HepG2 (cell line): ENCODE results near the gene MAP2K1. TPM values are rescaled to one million over a fixed set of nuclear protein-coding genes. Genes with fewer than 3 reads are reported as not detected.

ENCODE experiments used
- ATF7-NPFF ChIP-seq: sonication (generic); formaldehyde crosslinking; IDR thresholded peaks from 2 replicates; pipeline ENCODE4 v1.8.1; 2023; ENCODE audit warnings: mild to moderate bottlenecking, low read depth, missing genetic modification reagents, moderate library complexity
- CBFB ChIP-seq: sonication (generic); formaldehyde crosslinking; IDR thresholded peaks from 2 replicates; pipeline ENCODE4 v1.4.0; 2020; ENCODE audit warnings: missing genetic modification reagents
- CBX5 ChIP-seq: sonication (generic); formaldehyde crosslinking; IDR thresholded peaks from 2 replicates; pipeline ENCODE4 v1.4.0; 2020; ENCODE audit warnings: missing genetic modification reagents, borderline replicate concordance
- ELF4 ChIP-seq: sonication (generic); formaldehyde crosslinking; IDR thresholded peaks from 2 replicates; pipeline ENCODE4 v1.5.0; 2020; ENCODE audit warnings: missing genetic modification reagents, mild to moderate bottlenecking, moderate library complexity, borderline replicate concordance
- FOSL2 ChIP-seq: sonication (generic); formaldehyde crosslinking; IDR thresholded peaks from 2 replicates; pipeline ENCODE4 v1.4.0; 2020; ENCODE audit warnings: missing genetic modification reagents
- GATAD2A ChIP-seq: IDR thresholded peaks from 2 replicates; pipeline ENCODE4 v1.6.1; 2016
- GTF2F1 ChIP-seq: fragments of 150-350 bp; IDR thresholded peaks from 2 replicates; pipeline ENCODE4 v1.6.1; 2014; ENCODE audit warnings: low read length
- HOXD1 ChIP-seq: sonication (generic); formaldehyde crosslinking; IDR thresholded peaks from 2 replicates; pipeline ENCODE4 v1.5.0; 2020; ENCODE audit warnings: missing genetic modification reagents
- MAFF ChIP-seq: IDR thresholded peaks from 2 replicates; pipeline ENCODE4 v1.6.1; 2011; ENCODE audit warnings: low read depth, low read length, improper control_type of control experiment
- NFATC3 ChIP-seq: sonication (generic); formaldehyde crosslinking; IDR thresholded peaks from 2 replicates; pipeline ENCODE4 v1.5.1; 2020; ENCODE audit warnings: mild to moderate bottlenecking, missing genetic modification reagents
- PITX1 ChIP-seq: sonication (generic); formaldehyde crosslinking; IDR thresholded peaks from 2 replicates; pipeline ENCODE4 v1.5.1; 2020; ENCODE audit warnings: mild to moderate bottlenecking, missing genetic modification reagents
- RBAK ChIP-seq: sonication (generic); formaldehyde crosslinking; IDR thresholded peaks from 2 replicates; pipeline ENCODE4 v1.5.1; 2020; ENCODE audit warnings: mild to moderate bottlenecking, missing genetic modification reagents
- SIN3B ChIP-seq: fragments of 150-350 bp; IDR thresholded peaks from 2 replicates; pipeline ENCODE4 v1.6.1; 2014; ENCODE audit warnings: low read length
- SYNCRIP ChIP-seq: fragments of 200-400 bp; formaldehyde crosslinking; IDR thresholded peaks from 2 replicates; pipeline ENCODE4 v1.6.1; 2018; ENCODE audit warnings: mild to moderate bottlenecking, low read depth, low read length; ENCODE audit not compliant: insufficient read depth
- TAF15 ChIP-seq: fragments of 200-400 bp; formaldehyde crosslinking; IDR thresholded peaks from one replicate; pipeline ENCODE4 v1.6.1; 2018; ENCODE audit warnings: mild to moderate bottlenecking, low read depth, low read length; ENCODE audit not compliant: poor library complexity, severe bottlenecking
- YEATS4 ChIP-seq: sonication (generic); formaldehyde crosslinking; IDR thresholded peaks from 2 replicates; pipeline ENCODE4 v1.4.0; 2020; ENCODE audit warnings: missing genetic modification reagents, borderline replicate concordance
- ZFAT ChIP-seq: sonication (generic); formaldehyde crosslinking; conservative IDR thresholded peaks from 2 replicates; pipeline ENCODE4 v1.8.1; 2023; ENCODE audit warnings: missing genetic modification reagents, inconsistent platforms
- ZFP1 ChIP-seq: IDR thresholded peaks from 2 replicates; pipeline ENCODE4 v1.6.1; 2016
- ZNF136 ChIP-seq: sonication (generic); formaldehyde crosslinking; IDR thresholded peaks from 2 replicates; pipeline ENCODE4 v1.8.1; 2022; ENCODE audit warnings: low read depth, mild to moderate bottlenecking, moderate library complexity, missing genetic modification reagents
- ZNF138 ChIP-seq: sonication (generic); formaldehyde crosslinking; IDR thresholded peaks from 2 replicates; pipeline ENCODE4 v1.5.0; 2020; ENCODE audit warnings: mild to moderate bottlenecking, low read depth, missing genetic modification reagents
- ZNF253 ChIP-seq: sonication (generic); formaldehyde crosslinking; IDR thresholded peaks from 2 replicates; pipeline ENCODE4 v1.8.0; 2022; ENCODE audit warnings: mild to moderate bottlenecking, missing genetic modification reagents, borderline replicate concordance
- ZNF383 ChIP-seq: sonication (generic); formaldehyde crosslinking; IDR thresholded peaks from 2 replicates; pipeline ENCODE4 v1.4.0; 2020; ENCODE audit warnings: missing genetic modification reagents, mild to moderate bottlenecking, borderline replicate concordance
- ZNF703 ChIP-seq: sonication (generic); formaldehyde crosslinking; IDR thresholded peaks from 2 replicates; pipeline ENCODE4 v1.5.1; 2020; ENCODE audit warnings: missing genetic modification reagents, mild to moderate bottlenecking, moderate library complexity, borderline replicate concordance
- ZNF891 ChIP-seq: sonication (generic); formaldehyde crosslinking; IDR thresholded peaks from 2 replicates; pipeline ENCODE4 v1.5.0; 2020; ENCODE audit warnings: mild to moderate bottlenecking, missing genetic modification reagents
- polyA plus RNA-seq, 8 experiments: library from polyadenylated mRNA; depleted of rRNA in 3 of 8; stranded (reverse) in 7 of 8; unstranded in 1 of 8; fragments of >200 nt; fragmentation: Illumina TruSeq in 4 of 8; extraction: Trizol in 4 of 8; gene quantifications; 2 replicates each; pipeline versions ENCODE4 v1.2.1 to v1.2.3, GENCODE V29; 2011 to 2016; ENCODE audit warnings: low read depth in 4 of 8, missing spikeins in 1 of 8, mixed read lengths in 1 of 8; ENCODE audit not compliant: insufficient read depth in 1 of 8
- total RNA-seq, 5 experiments: library from RNA; depleted of rRNA; stranded (reverse); fragments of >200 nt; fragmentation: Illumina TruSeq; extraction: Trizol; gene quantifications; 2 replicates each; pipeline ENCODE4 v1.2.3, GENCODE V29; 2016; ENCODE audit warnings: low read depth in 1 of 5
- TF ChIP-seq, protein P1 (sequence below): sonication (generic); formaldehyde crosslinking; IDR thresholded peaks from 2 replicates; pipeline ENCODE4 v1.4.0; 2020; ENCODE audit warnings: mild to moderate bottlenecking, missing genetic modification reagents
- TF ChIP-seq, protein P2 (sequence below): sonication (generic); formaldehyde crosslinking; IDR thresholded peaks from 2 replicates; pipeline ENCODE4 v1.5.0; 2020; ENCODE audit warnings: mild to moderate bottlenecking, missing genetic modification reagents

MAP2K1 gene
- total and polyA plus RNA-seq, 2 of the 13 experiments (the other 11 are each of a cell fraction or from before 2014, with no cell fraction given): 24.1 to 49.2 TPM

DNA sequence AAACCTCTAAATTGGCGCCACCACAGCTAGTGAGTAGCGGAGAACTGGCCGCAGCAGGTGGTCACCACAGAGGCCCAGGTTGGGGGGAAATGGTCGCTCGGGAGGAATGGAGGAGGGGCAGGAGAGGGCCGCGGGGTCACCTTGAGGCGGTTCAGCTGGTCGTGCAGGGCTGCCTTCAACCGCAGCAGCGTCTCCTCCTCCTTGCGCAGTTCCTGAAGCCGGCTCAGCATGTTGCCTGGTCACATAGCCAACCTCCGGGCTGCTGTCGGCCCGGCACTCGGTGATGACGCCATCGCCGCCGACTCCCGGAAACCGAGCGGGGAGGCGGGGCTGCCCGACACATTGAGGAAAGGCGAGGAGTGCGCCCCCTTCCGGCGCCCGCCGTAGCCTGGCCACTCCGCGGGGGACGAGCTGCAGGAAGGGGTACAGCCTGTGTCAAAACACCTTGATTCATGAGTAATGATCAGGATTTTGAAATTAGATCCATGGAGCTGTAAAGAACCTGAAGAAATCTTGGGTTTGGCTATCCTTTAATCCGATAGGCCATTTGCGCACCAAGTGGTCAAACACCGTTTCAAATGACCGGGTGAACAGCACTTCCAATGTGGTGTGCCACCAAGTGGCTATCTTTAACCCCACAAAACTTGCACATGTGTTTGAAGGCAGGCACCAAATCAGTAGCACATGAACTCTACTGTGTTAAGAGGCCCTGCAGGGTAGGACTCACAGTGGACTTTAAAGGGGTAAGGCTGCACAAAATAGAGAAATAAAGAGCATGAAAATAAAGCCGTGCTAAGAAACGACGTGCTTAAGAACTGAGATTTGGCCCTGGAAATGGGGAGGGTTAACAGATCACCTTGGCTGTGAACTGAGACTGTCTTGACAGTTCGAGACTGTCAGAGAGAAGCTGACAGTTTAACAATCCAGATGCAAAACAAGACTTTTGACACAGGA is 111.1 kb downstream of the MAP2K1 start, which contains the start of gene SNAPC5 (continued):
- TF ChIP-seq GTF2F1 (0 out of 2 replicates have a peak, but pooled peaks have one; percentile 52), CBX5 (CRISPR knock-in tag) (peak; percentile 71; the same call in 1 of the 2 replicates), ZNF253 (CRISPR knock-in tag) (0 out of 2 replicates have a peak, but pooled peaks have one; percentile 17), RBAK (CRISPR knock-in tag) (0 out of 2 replicates have a peak, but pooled peaks have one; percentile 56), CBFB (CRISPR knock-in tag) (no peak; the same call in 1 of the 2 replicates), HOXD1 (no peak; the same call in 1 of the 2 replicates), ZNF136 (CRISPR knock-in tag) (no peak), ZFAT (no peak; the same call in 1 of the 2 replicates), NFATC3 (0 out of 2 replicates have a peak, but pooled peaks have one; percentile 21), ZNF138 (CRISPR knock-in tag) (no peak), YEATS4 (CRISPR knock-in tag) (peak; percentile 69; the same call in 1 of the 2 replicates), TAF15 (peak; percentile 67), FOSL2 (CRISPR knock-in tag) (peak; percentile 73), ZFP1 (CRISPR knock-in tag) (0 out of 2 replicates have a peak, but pooled peaks have one; percentile 52), ZNF891 (CRISPR knock-in tag) (peak; percentile 55; the same call in 1 of the 2 replicates), PITX1 (0 out of 2 replicates have a peak, but pooled peaks have one; percentile 34), ZNF703 (CRISPR knock-in tag) (no peak), ELF4 (CRISPR knock-in tag) (peak; percentile 88), SYNCRIP (no peak), SIN3B (peak; percentile 72), GATAD2A (CRISPR knock-in tag) (peak; percentile 61; the same call in 1 of the 2 replicates), ZNF383 (CRISPR knock-in tag) (no peak), MAFF (no peak), ATF7-NPFF (peak; percentile 95)
- TF ChIP-seq, protein P1, sequence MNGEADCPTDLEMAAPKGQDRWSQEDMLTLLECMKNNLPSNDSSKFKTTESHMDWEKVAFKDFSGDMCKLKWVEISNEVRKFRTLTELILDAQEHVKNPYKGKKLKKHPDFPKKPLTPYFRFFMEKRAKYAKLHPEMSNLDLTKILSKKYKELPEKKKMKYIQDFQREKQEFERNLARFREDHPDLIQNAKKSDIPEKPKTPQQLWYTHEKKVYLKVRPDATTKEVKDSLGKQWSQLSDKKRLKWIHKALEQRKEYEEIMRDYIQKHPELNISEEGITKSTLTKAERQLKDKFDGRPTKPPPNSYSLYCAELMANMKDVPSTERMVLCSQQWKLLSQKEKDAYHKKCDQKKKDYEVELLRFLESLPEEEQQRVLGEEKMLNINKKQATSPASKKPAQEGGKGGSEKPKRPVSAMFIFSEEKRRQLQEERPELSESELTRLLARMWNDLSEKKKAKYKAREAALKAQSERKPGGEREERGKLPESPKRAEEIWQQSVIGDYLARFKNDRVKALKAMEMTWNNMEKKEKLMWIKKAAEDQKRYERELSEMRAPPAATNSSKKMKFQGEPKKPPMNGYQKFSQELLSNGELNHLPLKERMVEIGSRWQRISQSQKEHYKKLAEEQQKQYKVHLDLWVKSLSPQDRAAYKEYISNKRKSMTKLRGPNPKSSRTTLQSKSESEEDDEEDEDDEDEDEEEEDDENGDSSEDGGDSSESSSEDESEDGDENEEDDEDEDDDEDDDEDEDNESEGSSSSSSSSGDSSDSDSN (CRISPR knock-in tag): peak; percentile 74
- TF ChIP-seq, protein P2, sequence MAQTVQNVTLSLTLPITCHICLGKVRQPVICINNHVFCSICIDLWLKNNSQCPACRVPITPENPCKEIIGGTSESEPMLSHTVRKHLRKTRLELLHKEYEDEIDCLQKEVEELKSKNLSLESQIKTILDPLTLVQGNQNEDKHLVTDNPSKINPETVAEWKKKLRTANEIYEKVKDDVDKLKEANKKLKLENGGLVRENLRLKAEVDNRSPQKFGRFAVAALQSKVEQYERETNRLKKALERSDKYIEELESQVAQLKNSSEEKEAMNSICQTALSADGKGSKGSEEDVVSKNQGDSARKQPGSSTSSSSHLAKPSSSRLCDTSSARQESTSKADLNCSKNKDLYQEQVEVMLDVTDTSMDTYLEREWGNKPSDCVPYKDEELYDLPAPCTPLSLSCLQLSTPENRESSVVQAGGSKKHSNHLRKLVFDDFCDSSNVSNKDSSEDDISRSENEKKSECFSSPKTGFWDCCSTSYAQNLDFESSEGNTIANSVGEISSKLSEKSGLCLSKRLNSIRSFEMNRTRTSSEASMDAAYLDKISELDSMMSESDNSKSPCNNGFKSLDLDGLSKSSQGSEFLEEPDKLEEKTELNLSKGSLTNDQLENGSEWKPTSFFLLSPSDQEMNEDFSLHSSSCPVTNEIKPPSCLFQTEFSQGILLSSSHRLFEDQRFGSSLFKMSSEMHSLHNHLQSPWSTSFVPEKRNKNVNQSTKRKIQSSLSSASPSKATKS (CRISPR knock-in tag): no peak
